Naive B cell (primary cell): ENCODE measurements around the gene NPIPB6. TPM values are rescaled to one million over a fixed set of nuclear protein-coding genes. Genes with fewer than 3 reads are reported as not detected.

Source experiments
- polyA plus RNA-seq, 6 donors: library from polyadenylated mRNA; unstranded; fragments of 300-500 nt; fragmentation: Illumina TruSeq; gene quantifications; one replicate each; pipeline ENCODE4 v1.2.3, GENCODE V29; 2021; ENCODE audit warnings: low read depth in 6 of 6

Gene NPIPB6
- polyA plus RNA-seq, 6 donors from 2014 or later = 0.17 to 0.48 (median 0.34) TPM; not detected in 3

Other genes starting within 250 kb of the NPIPB6 start
- 10 to 100 TPM; 34.0 to 59.1 (median 56.1) TPM for gene XPO6, start 151.5 kb downstream of the NPIPB6 start, polyA plus RNA-seq
- gene SBK1, start 71.0 kb downstream of the NPIPB6 start, polyA plus RNA-seq = under 1 TPM; 0.19 to 0.76 (median 0.41) TPM
- 10 to 100 TPM in 4 of 6 donors, 1 to 10 TPM in 2; 7.4 to 30.6 (median 23.4) TPM for gene EIF3CL, start 40.3 kb upstream of the NPIPB6 start, polyA plus RNA-seq
- gene NPIPB7, start 108.8 kb upstream of the NPIPB6 start, polyA plus RNA-seq = under 1 TPM in 1 of 6 donors, not detected in 5; 0.24 TPM
- gene CLN3, start 128.6 kb upstream of the NPIPB6 start, polyA plus RNA-seq = 10 to 100 TPM in 5 of 6 donors, 1 to 10 TPM in 1; 2.7 to 21.2 (median 17.6) TPM
- gene APOBR, start 131.1 kb upstream of the NPIPB6 start, polyA plus RNA-seq = under 1 TPM in 2 of 6 donors, not detected in 4; 0.08 to 0.13 TPM
- gene IL27, start 143.3 kb upstream of the NPIPB6 start, polyA plus RNA-seq = not detected
- gene NUPR1, start 175.5 kb upstream of the NPIPB6 start, polyA plus RNA-seq = not detected
- 10 to 100 TPM; 35.1 to 66.2 (median 50.2) TPM for gene SGF29, start 190.4 kb upstream of the NPIPB6 start, polyA plus RNA-seq
- under 1 TPM in 1 of 6 donors, not detected in 5; 0.20 TPM for gene SULT1A2, start 233.5 kb upstream of the NPIPB6 start, polyA plus RNA-seq
- gene SULT1A1, start 246.5 kb upstream of the NPIPB6 start, polyA plus RNA-seq = 1 to 10 TPM in 3 of 6 donors, under 1 TPM in 2, not detected in 1; 0.90 to 3.6 (median 1.2) TPM